Colonic mucosa (tissue), 4 donors: ENCODE measurements around the gene PLAAT4. TPM values are rescaled to one million over a fixed set of nuclear protein-coding genes. Genes with fewer than 3 reads are reported as not detected.
"Not testable (repeated sequence)": the region's sequence is repeated elsewhere in the genome, so short reads cannot be mapped to it uniquely, and the experiment has no call there.

Experiments used
- DNase-seq: peaks from one replicate; pipeline ENCODE4 v3.0.0-alpha.2; 2020
- H3K27ac ChIP-seq: fragments of 200-600 bp; one replicate; pipeline ENCODE4 v1.8.0; 2021
- H3K27me3 ChIP-seq: fragments of 200-600 bp; one replicate; pipeline ENCODE4 v1.8.0; 2021
- H3K36me3 ChIP-seq: fragments of 200-600 bp; one replicate; pipeline ENCODE4 v1.8.0; 2021
- H3K4me1 ChIP-seq: fragments of 200-600 bp; one replicate; pipeline ENCODE4 v1.8.0; 2021; ENCODE audit warnings: mild to moderate bottlenecking
- H3K4me3 ChIP-seq: fragments of 200-600 bp; one replicate; pipeline ENCODE4 v1.8.0; 2021
- H3K9ac ChIP-seq, 2 donors: one replicate each; pipeline ENCODE4 v1.7.0; 2013; ENCODE audit warnings: control low read depth in 2 of 2, low read depth in 2 of 2, low read length in 2 of 2
- H3K9me3 ChIP-seq: fragments of 200-600 bp; one replicate; pipeline ENCODE4 v1.8.0; 2021
- intact Hi-C: fragments of 100-400 bp; cut with DNase I; formaldehyde crosslinking; loops from one replicate; pipeline ENCODE4 v1.14.1; 2022
- total RNA-seq, 2 donors: library from RNA; stranded (reverse); fragmentation: NEBNext Ultra II Directional in 1 of 2; extraction: Animal tissue kit (Norgen Biotek cat#: 25700) in 1 of 2; gene quantifications; one replicate each; pipeline ENCODE4 v1.2.1, GENCODE V29; 2021
- TF ChIP-seq, protein P1 (sequence below): fragments of 200-600 bp; IDR thresholded peaks from one replicate; pipeline ENCODE4 v1.8.0; 2022; ENCODE audit warnings: antibody characterized with exemption, mild to moderate bottlenecking
- donor health status: healthy.
- donor health status: DM: no; HTN: no; CAD: no.
- donor health status: DM: no; HTN: no; CAD: no.

PLAAT4 gene
- total RNA-seq, 2 donors from 2014 or later = 9.9 to 40.7 TPM

GRCh38 chr11:63572026-63572688 lies 35.5 kb downstream of the PLAAT4 start:
- Histone ChIP-seq H3K27ac (no peak overlapping the region), H3K9ac (no peak overlapping the region), H3K4me1 (peaks cover 10% of the 10 kb centered on the region), H3K9me3 (no peaks in the 10 kb centered on the region), H3K36me3 (no peaks in the 10 kb centered on the region), H3K27me3 (no peaks in the 10 kb centered on the region), H3K4me3 (no peak overlapping the region)
- intact Hi-C loops = no loop called here
- peak; percentile 4 for DNase-seq
- TF ChIP-seq, protein P1, sequence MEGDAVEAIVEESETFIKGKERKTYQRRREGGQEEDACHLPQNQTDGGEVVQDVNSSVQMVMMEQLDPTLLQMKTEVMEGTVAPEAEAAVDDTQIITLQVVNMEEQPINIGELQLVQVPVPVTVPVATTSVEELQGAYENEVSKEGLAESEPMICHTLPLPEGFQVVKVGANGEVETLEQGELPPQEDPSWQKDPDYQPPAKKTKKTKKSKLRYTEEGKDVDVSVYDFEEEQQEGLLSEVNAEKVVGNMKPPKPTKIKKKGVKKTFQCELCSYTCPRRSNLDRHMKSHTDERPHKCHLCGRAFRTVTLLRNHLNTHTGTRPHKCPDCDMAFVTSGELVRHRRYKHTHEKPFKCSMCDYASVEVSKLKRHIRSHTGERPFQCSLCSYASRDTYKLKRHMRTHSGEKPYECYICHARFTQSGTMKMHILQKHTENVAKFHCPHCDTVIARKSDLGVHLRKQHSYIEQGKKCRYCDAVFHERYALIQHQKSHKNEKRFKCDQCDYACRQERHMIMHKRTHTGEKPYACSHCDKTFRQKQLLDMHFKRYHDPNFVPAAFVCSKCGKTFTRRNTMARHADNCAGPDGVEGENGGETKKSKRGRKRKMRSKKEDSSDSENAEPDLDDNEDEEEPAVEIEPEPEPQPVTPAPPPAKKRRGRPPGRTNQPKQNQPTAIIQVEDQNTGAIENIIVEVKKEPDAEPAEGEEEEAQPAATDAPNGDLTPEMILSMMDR = no peak

DNA sequence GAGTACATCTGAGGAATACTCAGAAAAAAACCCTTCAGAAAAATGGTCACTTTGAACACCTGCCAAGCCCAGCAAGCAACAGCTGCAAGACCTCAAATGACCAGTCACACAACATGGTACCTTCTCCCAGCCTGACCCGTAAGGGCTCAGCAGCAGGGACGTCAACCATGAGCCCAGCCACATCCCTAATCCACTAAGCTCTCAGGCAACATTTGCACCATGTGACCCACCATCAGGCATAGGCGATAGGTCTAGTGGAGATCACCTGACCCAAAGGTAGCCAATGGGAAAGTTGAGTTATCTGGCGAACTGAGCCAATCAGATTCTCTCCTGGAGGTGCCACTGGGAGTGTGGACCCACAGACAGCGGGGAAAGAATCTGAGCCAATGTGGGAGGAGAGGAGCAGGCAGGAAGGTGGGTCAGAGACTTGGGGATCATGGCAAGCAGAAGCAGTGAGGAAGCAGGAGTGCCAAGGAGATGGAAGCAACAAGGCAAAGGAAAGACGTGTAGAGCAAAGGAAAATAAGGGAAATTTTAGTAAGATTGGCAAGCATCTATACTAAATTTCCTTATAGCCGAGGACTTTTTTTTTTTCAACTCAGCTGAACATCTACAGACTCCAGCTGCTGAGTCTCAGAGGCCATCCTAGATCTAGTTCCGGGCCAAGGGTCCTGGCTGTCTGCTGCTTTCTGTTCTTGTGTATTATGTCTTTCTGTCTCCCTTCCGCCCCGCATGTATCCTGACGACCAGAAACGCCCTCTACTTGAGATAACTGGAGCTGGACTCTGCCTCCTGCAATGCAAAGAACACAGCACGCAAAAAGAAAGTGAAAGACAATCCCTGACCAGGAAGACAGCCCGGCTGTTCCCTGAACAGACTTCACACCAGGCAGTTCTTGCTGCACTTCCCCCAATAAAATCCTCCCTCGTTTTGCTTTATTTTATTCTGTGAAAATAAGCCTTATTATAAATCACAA lies 37.6 kb downstream of the PLAAT4 start:
- peaks cover 5% of the 10 kb centered on the region for H3K4me1 ChIP-seq
- TF ChIP-seq, protein P1 = no peak
- intact Hi-C loops = no loop called here
- peak; percentile 84 for DNase-seq
- H3K36me3 ChIP-seq = no peaks in the 10 kb centered on the region
- H3K27me3 ChIP-seq = no peaks in the 10 kb centered on the region
- H3K9me3 ChIP-seq = no peaks in the 10 kb centered on the region
- peak overlapping the region; percentile 85 for H3K27ac ChIP-seq
- peak overlapping the region; percentile 37 to 46 for H3K9ac ChIP-seq
- H3K4me3 ChIP-seq = peak overlapping the region; percentile 4

- Histone ChIP-seq H3K4me3 (peak overlapping the region; percentile 4), H3K27ac (peak overlapping the region; percentile 85), H3K27me3 (no peaks in the 10 kb centered on the region), H3K9me3 (no peaks in the 10 kb centered on the region), H3K36me3 (no peaks in the 10 kb centered on the region), H3K9ac (peak overlapping the region; percentile 37 to 46), H3K4me1 (peaks cover 5% of the 10 kb centered on the region)
- TF ChIP-seq, protein P1 = no peak
- peak; percentile 37 for DNase-seq
- intact Hi-C loops = no loop called here
These were observed 38.4 kb downstream of the PLAAT4 start for GRCh38 chr11:63574856-63575602.

DNA sequence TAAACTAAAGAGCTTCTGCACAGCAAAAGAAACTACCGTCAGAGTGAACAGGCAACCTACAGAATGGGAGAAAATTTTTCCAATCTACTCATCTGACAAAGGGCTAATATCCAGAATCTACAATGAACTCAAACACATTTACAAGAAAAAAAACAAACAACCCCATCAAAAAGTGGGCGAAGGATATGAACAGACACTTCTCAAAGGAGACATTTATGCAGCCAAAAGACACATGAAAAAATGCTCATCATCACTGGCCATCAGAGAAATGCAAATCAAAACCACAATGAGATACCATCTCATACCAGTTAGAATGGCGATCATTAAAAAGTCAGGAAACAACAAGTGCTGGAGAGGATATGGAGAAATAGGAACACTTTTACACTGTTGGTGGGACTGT lies 42.3 kb downstream of the PLAAT4 start:
- H3K4me3 ChIP-seq, H3K4me1 ChIP-seq, intact Hi-C loops, H3K27ac ChIP-seq, H3K36me3 ChIP-seq, H3K27me3 ChIP-seq, H3K9ac ChIP-seq, H3K9me3 ChIP-seq, DNase-seq: not testable (repeated sequence)

DNA sequence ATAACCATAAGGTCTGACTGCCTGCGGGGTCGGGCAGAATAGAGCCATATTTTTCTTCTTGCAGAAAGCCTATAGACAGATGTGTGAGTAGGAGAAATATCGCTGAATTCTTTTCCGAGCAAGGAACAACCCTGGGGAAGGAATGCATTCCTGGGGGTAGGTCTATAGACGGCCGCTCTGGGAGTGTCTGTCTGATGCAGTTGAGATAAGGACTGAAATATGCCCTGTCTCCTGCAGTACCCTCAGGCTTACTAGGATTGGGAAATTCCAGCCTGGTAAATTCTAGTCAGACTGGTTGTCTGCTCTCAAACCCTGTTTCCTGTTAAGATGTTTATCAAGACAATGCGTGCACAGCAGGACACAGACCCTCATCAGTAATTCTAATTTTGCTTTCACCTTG lies 44.6 kb downstream of the PLAAT4 start:
- H3K36me3 ChIP-seq, H3K27me3 ChIP-seq, H3K4me3 ChIP-seq, intact Hi-C loops, H3K27ac ChIP-seq, H3K4me1 ChIP-seq, H3K9me3 ChIP-seq, H3K9ac ChIP-seq, DNase-seq: not testable (repeated sequence)

DNA sequence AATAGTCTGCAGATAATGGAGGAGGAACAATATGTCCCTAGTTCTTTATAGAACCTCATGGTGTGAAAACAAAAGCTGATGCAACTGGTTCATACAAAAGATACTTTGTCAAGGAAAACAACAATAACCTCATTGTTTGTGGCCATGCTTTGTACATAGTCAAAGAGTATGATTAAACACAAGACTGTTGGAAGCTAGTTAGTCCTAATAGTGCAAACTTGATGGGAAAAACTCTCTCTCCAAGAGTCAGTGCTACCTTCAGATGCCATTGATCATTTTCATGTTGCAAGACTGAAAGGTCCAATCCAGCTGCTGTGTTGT lies 46.7 kb downstream of the PLAAT4 start:
- no peaks in the 10 kb centered on the region for H3K36me3 ChIP-seq
- intact Hi-C loops = no loop called here
- no peak overlapping the region for H3K9ac ChIP-seq
- no peaks in the 10 kb centered on the region for H3K9me3 ChIP-seq
- H3K4me3 ChIP-seq = no peak overlapping the region
- no peaks in the 10 kb centered on the region for H3K4me1 ChIP-seq
- H3K27ac ChIP-seq = no peak overlapping the region
- no peak for DNase-seq
- H3K27me3 ChIP-seq = no peaks in the 10 kb centered on the region
- TF ChIP-seq, protein P1 = no peak
